ENCODE data around the gene LETM1. TPM values are rescaled to one million over a fixed set of nuclear protein-coding genes. Genes with fewer than 3 reads are reported as not detected.

Gene LETM1
- total and polyA plus RNA-seq, 2 experiments from 2014 or later: 23.3 to 68.9 TPM

DNA sequence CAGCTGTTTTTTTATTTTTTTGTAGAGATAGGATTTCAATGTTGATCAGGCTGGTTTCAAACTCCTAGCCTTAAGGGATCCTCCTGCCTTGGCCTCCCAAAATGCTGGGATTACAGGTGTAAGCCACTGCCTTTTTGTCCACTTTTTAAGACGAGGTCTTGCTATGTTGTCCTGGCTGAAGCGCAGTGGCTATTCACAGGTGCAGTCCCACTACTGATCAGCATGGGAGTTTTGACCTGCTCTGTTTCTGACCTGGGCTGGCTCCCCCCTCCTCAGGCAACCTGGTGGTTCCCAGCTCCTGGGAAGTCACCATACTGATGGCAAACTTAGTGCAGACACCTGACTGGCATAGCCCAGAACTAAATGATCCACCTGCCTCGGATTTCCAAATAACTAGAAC is 13.0 kb upstream of the LETM1 start:
- Mint-ChIP-seq H3K9me3 (no peaks in the 10 kb centered on the region), H3K4me1 (peaks cover 18% of the 10 kb centered on the region), H3K36me3 (ENCODE audit: low read depth) (peaks cover 2% of the 10 kb centered on the region; the same call in 1 of the 3 replicates), H3K27ac (no peak overlapping the region), H3K4me3 (no peak overlapping the region), H3K27me3 (ENCODE audit: insufficient read depth, low read depth, poor library complexity) (peaks cover 62% of the 10 kb centered on the region)
- peaks cover 16% of the 10 kb centered on the region for H3F3A ChIP-seq (replicated peaks; ENCODE audit: low read depth)
- no peak overlapping the region for H3K4me3 ChIP-seq
- DNase-seq (ENCODE audit: low spot score): no peak
- peaks cover 23% of the 10 kb centered on the region for H3K4me1 ChIP-seq (ENCODE audit: insufficient read depth)
- H2AFZ ChIP-seq: no peak overlapping the region
- ATAC-seq: no peak
- H4K20me1 ChIP-seq (replicated peaks; ENCODE audit: insufficient read depth): peaks cover 20% of the 10 kb centered on the region
- no peaks in the 10 kb centered on the region for H3K9me2 ChIP-seq (ENCODE audit: insufficient read depth)
- peaks cover 20% of the 10 kb centered on the region for H3K79me2 ChIP-seq (replicated peaks; ENCODE audit: insufficient read depth)
- no peak overlapping the region for H3K4me2 ChIP-seq
- no peak overlapping the region for H3K27ac ChIP-seq (ENCODE audit: low read depth)
- H3K27me3 ChIP-seq (ENCODE audit: insufficient read depth): peaks cover 76% of the 10 kb centered on the region
- no peaks in the 10 kb centered on the region for H3K36me3 ChIP-seq (ENCODE audit: insufficient read depth)
- TF ChIP-seq ZNF114 (CRISPR knock-in tag; IDR thresholded peaks at IDR 0.05) (no peak), NANOG (IDR thresholded peaks at IDR 0.05; ENCODE audit: borderline replicate concordance) (no peak), ZNF331 (CRISPR knock-in tag; IDR thresholded peaks at IDR 0.05; ENCODE audit: low read depth) (no peak), STAT1 (IDR thresholded peaks at IDR 0.05; ENCODE audit: unreplicated experiment) (no peak), CREB1 (CRISPR knock-in tag; IDR thresholded peaks at IDR 0.05; ENCODE audit: low read depth) (no peak), POLR2AphosphoS5 (IDR thresholded peaks at IDR 0.05; ENCODE audit: low read depth) (no peak), EZH2phosphoT487 (IDR thresholded peaks at IDR 0.05; ENCODE audit: unreplicated experiment) (no peak), EZH2 (IDR thresholded peaks at IDR 0.05; ENCODE audit: low read depth, unreplicated experiment) (no peak)
- TF ChIP-seq, protein P1, sequence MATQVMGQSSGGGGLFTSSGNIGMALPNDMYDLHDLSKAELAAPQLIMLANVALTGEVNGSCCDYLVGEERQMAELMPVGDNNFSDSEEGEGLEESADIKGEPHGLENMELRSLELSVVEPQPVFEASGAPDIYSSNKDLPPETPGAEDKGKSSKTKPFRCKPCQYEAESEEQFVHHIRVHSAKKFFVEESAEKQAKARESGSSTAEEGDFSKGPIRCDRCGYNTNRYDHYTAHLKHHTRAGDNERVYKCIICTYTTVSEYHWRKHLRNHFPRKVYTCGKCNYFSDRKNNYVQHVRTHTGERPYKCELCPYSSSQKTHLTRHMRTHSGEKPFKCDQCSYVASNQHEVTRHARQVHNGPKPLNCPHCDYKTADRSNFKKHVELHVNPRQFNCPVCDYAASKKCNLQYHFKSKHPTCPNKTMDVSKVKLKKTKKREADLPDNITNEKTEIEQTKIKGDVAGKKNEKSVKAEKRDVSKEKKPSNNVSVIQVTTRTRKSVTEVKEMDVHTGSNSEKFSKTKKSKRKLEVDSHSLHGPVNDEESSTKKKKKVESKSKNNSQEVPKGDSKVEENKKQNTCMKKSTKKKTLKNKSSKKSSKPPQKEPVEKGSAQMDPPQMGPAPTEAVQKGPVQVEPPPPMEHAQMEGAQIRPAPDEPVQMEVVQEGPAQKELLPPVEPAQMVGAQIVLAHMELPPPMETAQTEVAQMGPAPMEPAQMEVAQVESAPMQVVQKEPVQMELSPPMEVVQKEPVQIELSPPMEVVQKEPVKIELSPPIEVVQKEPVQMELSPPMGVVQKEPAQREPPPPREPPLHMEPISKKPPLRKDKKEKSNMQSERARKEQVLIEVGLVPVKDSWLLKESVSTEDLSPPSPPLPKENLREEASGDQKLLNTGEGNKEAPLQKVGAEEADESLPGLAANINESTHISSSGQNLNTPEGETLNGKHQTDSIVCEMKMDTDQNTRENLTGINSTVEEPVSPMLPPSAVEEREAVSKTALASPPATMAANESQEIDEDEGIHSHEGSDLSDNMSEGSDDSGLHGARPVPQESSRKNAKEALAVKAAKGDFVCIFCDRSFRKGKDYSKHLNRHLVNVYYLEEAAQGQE (IDR thresholded peaks at IDR 0.05; ENCODE audit: unreplicated experiment): no peak
- TF ChIP-seq, protein P2, sequence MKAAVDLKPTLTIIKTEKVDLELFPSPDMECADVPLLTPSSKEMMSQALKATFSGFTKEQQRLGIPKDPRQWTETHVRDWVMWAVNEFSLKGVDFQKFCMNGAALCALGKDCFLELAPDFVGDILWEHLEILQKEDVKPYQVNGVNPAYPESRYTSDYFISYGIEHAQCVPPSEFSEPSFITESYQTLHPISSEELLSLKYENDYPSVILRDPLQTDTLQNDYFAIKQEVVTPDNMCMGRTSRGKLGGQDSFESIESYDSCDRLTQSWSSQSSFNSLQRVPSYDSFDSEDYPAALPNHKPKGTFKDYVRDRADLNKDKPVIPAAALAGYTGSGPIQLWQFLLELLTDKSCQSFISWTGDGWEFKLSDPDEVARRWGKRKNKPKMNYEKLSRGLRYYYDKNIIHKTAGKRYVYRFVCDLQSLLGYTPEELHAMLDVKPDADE (IDR thresholded peaks at IDR 0.05): no peak
- TF ChIP-seq, protein P3, sequence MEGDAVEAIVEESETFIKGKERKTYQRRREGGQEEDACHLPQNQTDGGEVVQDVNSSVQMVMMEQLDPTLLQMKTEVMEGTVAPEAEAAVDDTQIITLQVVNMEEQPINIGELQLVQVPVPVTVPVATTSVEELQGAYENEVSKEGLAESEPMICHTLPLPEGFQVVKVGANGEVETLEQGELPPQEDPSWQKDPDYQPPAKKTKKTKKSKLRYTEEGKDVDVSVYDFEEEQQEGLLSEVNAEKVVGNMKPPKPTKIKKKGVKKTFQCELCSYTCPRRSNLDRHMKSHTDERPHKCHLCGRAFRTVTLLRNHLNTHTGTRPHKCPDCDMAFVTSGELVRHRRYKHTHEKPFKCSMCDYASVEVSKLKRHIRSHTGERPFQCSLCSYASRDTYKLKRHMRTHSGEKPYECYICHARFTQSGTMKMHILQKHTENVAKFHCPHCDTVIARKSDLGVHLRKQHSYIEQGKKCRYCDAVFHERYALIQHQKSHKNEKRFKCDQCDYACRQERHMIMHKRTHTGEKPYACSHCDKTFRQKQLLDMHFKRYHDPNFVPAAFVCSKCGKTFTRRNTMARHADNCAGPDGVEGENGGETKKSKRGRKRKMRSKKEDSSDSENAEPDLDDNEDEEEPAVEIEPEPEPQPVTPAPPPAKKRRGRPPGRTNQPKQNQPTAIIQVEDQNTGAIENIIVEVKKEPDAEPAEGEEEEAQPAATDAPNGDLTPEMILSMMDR (conservative IDR thresholded peaks at IDR 0.05; ENCODE audit: low read depth in 2 of 2): no peak
- TF ChIP-seq, protein P4, sequence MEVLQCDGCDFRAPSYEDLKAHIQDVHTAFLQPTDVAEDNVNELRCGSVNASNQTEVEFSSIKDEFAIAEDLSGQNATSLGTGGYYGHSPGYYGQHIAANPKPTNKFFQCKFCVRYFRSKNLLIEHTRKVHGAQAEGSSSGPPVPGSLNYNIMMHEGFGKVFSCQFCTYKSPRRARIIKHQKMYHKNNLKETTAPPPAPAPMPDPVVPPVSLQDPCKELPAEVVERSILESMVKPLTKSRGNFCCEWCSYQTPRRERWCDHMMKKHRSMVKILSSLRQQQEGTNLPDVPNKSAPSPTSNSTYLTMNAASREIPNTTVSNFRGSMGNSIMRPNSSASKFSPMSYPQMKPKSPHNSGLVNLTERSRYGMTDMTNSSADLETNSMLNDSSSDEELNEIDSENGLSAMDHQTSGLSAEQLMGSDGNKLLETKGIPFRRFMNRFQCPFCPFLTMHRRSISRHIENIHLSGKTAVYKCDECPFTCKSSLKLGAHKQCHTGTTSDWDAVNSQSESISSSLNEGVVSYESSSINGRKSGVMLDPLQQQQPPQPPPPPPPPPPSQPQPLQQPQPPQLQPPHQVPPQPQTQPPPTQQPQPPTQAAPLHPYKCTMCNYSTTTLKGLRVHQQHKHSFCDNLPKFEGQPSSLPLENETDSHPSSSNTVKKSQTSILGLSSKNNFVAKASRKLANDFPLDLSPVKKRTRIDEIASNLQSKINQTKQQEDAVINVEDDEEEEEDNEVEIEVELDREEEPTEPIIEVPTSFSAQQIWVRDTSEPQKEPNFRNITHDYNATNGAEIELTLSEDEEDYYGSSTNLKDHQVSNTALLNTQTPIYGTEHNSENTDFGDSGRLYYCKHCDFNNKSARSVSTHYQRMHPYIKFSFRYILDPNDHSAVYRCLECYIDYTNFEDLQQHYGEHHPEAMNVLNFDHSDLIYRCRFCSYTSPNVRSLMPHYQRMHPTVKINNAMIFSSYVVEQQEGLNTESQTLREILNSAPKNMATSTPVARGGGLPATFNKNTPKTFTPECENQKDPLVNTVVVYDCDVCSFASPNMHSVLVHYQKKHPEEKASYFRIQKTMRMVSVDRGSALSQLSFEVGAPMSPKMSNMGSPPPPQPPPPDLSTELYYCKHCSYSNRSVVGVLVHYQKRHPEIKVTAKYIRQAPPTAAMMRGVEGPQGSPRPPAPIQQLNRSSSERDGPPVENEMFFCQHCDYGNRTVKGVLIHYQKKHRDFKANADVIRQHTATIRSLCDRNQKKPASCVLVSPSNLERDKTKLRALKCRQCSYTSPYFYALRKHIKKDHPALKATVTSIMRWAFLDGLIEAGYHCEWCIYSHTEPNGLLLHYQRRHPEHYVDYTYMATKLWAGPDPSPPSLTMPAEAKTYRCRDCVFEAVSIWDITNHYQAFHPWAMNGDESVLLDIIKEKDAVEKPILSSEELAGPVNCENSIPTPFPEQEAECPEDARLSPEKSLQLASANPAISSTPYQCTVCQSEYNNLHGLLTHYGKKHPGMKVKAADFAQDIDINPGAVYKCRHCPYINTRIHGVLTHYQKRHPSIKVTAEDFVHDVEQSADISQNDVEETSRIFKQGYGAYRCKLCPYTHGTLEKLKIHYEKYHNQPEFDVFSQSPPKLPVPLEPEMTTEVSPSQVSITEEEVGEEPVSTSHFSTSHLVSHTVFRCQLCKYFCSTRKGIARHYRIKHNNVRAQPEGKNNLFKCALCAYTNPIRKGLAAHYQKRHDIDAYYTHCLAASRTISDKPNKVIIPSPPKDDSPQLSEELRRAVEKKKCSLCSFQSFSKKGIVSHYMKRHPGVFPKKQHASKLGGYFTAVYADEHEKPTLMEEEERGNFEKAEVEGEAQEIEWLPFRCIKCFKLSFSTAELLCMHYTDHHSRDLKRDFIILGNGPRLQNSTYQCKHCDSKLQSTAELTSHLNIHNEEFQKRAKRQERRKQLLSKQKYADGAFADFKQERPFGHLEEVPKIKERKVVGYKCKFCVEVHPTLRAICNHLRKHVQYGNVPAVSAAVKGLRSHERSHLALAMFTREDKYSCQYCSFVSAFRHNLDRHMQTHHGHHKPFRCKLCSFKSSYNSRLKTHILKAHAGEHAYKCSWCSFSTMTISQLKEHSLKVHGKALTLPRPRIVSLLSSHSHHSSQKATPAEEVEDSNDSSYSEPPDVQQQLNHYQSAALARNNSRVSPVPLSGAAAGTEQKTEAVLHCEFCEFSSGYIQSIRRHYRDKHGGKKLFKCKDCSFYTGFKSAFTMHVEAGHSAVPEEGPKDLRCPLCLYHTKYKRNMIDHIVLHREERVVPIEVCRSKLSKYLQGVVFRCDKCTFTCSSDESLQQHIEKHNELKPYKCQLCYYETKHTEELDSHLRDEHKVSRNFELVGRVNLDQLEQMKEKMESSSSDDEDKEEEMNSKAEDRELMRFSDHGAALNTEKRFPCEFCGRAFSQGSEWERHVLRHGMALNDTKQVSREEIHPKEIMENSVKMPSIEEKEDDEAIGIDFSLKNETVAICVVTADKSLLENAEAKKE (CRISPR knock-in tag; IDR thresholded peaks at IDR 0.05): no peak

All from GM23338 (cell line).